Fibroblast of mammary gland (primary cell): Measurements from ENCODE around the gene SLC2A9.

Experiments
- DNase-seq: peaks from one replicate; pipeline ENCODE4 v3.0.0-alpha.2; 2010; ENCODE audit warnings: low read depth
- H3K4me3 ChIP-seq: 2 replicates; pipeline ENCODE4 v1.5.1; 2011; ENCODE audit warnings: low read depth, mild to moderate bottlenecking, low read length, moderate library complexity; ENCODE audit not compliant: control insufficient read depth
- TF ChIP-seq, protein P1 (sequence below): conservative IDR thresholded peaks from 2 replicates; pipeline ENCODE4 v1.5.1; 2011; ENCODE audit warnings: low read depth, low read length, inconsistent platforms; ENCODE audit not compliant: control insufficient read depth, insufficient read depth

SLC2A9 gene

DNA sequence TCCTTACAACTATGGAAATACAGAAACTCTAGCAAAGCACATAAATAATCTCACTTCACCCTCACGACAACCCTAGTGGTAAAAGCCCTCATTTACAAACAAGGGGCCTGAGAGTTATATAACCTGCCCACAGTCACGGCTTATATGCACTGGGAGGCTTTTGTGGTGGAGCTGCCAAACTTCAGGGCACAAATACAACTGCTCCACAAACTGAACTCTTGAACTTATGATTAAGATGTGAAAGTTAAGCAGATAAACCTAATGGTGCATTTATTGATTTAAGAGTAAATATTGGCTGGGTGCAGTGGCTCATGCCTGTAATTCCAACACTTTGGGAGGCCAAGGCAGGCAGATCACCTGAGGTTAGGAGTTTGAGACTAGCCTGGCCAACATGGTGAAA is 19.0 kb downstream of the SLC2A9 start:
- TF ChIP-seq, protein P1, sequence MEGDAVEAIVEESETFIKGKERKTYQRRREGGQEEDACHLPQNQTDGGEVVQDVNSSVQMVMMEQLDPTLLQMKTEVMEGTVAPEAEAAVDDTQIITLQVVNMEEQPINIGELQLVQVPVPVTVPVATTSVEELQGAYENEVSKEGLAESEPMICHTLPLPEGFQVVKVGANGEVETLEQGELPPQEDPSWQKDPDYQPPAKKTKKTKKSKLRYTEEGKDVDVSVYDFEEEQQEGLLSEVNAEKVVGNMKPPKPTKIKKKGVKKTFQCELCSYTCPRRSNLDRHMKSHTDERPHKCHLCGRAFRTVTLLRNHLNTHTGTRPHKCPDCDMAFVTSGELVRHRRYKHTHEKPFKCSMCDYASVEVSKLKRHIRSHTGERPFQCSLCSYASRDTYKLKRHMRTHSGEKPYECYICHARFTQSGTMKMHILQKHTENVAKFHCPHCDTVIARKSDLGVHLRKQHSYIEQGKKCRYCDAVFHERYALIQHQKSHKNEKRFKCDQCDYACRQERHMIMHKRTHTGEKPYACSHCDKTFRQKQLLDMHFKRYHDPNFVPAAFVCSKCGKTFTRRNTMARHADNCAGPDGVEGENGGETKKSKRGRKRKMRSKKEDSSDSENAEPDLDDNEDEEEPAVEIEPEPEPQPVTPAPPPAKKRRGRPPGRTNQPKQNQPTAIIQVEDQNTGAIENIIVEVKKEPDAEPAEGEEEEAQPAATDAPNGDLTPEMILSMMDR = no peak
- no peak overlapping the region for H3K4me3 ChIP-seq
- DNase-seq = no peak

DNA sequence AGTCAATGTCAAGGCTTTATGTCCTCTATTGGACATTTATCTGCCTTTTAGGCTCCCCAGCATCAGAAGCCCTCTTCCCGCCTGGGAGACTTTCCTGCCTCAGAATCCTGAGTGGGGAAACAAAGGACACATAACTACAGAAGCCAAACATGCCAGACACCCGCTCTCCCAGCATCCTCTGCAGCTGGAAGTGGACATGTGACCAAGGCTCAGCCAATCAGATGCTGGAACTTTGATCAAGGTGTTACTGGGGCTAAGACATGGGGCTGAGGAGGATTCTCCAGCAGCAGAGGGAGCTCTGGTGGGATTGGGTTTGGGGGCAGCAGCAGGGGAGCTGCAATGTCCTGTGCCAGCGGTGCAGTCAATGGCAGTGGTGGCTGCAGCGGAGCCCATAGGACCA is 19.5 kb downstream of the SLC2A9 start:
- H3K4me3 ChIP-seq = no peak overlapping the region
- no peak for DNase-seq
- TF ChIP-seq, protein P1 = no peak

DNA sequence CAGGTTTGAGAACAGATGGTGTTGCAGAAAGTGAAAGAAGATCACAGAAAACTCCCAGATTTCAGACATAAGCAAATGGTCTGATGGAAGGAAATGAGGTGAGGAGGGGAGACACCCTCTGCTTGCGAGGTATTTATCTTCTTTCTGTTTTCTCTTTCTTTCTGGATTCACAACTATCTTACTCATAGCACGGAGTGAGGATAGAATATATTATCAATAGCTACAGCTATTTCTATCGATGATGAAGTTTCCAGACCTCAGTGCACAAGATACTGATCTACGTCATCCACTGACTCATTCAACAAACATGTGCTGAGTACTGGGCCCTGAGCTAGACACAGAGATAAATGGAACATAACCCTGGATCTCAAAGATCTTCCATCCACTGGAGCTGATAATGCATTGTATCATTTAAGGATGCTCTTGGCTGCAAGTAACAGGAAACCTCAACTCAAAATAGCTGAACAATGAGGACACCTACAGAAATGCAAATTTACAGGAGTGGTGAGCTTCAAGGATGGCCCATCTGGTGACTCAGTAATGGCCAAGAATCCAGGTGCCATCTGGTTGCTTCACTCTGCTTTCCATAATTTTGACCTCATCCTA is 21.2 kb downstream of the SLC2A9 start:
- TF ChIP-seq, protein P1 = no peak
- peak; percentile 13 for DNase-seq
- no peak overlapping the region for H3K4me3 ChIP-seq

DNA sequence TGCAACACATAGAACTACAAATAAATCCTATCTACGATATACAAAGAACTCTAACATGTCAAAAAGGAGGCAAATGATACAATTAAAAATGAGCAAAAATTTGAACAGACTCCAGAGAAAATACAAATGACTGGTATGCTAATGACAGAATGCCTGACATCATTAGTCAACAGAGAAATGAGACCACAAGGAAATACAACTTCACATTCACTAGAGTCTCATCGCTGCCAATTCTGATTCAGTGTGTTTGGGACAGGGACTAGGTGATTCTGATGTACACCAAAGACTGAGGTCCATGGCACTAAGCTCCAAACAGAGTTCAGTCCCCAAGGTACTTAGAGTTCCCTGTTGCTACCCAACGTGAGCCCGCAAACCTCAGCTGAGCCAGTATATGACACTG is 23.4 kb downstream of the SLC2A9 start:
- TF ChIP-seq, protein P1 = no peak
- H3K4me3 ChIP-seq = no peak overlapping the region
- DNase-seq = no peak

DNA sequence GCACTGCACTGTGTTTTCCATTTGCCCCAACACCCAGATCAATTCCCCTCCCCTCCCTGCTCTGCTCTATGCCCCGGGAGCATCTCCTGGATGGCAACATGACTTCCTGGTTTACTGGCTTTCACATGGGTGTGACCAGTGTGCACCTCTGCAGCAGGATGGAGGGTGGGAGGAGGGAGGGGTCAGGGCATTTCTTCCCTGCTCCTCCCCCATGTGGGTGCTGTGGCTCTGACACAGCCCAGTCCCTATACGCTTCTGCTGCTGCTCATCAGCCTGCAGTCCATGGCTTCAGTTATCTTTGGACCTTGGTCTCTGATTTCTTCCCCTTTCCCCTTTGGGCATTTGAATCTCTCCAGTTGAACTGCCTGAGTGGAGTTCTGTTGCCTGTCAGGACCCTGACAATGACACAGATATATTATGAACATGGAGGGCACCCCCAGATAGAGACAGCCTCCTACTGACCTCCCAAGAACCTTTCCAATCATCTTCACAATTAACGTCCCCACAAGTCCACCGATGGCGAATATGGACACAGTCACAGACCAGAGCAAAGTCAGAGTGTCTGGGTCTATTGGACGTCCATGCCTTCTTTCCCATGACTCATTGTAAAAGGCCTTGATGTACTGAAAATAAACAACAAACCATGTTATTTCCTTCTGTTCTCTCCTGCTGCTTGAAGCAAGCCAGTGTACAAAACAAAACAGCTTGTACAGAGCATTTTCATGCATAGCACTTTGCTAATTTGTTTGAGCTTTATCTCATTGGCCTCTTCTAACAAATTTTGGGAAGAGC is 24.8 kb downstream of the SLC2A9 start:
- TF ChIP-seq, protein P1 = no peak
- H3K4me3 ChIP-seq = no peak overlapping the region
- DNase-seq = peak; percentile 17

DNA sequence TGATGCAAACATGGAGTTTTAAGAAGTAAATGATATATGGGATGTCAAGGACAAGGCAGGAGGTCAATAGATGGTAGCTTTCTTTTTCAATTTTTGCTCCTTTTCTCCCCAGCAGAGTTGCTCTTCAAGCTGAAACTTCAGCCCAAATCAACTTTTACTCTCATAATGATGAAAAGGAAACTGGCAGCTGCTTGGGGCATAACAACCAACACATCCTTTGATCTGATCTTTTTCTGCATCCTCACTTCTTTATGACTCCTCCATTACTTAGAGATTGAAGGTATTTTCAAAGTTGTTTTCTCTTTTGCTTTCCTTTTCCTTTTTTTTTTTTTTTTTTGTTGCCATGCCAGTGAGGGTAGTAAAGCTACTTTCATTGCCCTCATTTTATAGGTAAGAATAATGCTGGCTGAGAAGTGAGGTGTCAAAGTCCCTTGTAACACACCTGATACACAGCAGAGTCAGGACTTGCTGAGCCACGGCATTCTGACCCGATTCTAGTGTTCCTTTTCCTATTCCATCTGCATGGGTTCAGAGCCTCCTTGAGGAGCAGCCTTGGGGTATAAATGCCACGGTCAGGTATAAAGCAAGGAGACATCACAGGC is 26.9 kb downstream of the SLC2A9 start:
- no peak for DNase-seq
- H3K4me3 ChIP-seq = no peak overlapping the region
- TF ChIP-seq, protein P1 = no peak
